DOHH2 (cell line): ENCODE results near the gene RABL6.

Experiments
- CTCF ChIP-seq: fragments of 200-600 bp; sonication (generic); IDR thresholded peaks from one replicate; pipeline ENCODE4 v1.5.1; 2014; ENCODE audit warnings: antibody characterized with exemption, mild to moderate bottlenecking, low read depth, low read length; ENCODE audit not compliant: poor library complexity, severe bottlenecking
- EZH2phosphoT487 ChIP-seq: fragments of 200-600 bp; sonication (generic); IDR thresholded peaks from 2 replicates; pipeline ENCODE4 v1.6.1; 2017; ENCODE audit warnings: borderline replicate concordance, mild to moderate bottlenecking, antibody characterized with exemption, low read length, moderate library complexity, mixed read lengths

- TF ChIP-seq CTCF: no peak
- TF ChIP-seq EZH2phosphoT487: no peak
These were observed 78.3 kb downstream of the RABL6 start, which contains the start of gene TRAF2 for GRCh38 chr9:136885950-136886578.
